ENCODE measurements around the gene BUD23. TPM values are rescaled to one million over a fixed set of nuclear protein-coding genes. Genes with fewer than 3 reads are reported as not detected.
"Not testable (repeated sequence)": the region's sequence is repeated elsewhere in the genome, so short reads cannot be mapped to it uniquely, and the experiment has no call there.

Gene BUD23
- total RNA-seq, 1 donor from 2014 or later = 81.0 TPM

DNA sequence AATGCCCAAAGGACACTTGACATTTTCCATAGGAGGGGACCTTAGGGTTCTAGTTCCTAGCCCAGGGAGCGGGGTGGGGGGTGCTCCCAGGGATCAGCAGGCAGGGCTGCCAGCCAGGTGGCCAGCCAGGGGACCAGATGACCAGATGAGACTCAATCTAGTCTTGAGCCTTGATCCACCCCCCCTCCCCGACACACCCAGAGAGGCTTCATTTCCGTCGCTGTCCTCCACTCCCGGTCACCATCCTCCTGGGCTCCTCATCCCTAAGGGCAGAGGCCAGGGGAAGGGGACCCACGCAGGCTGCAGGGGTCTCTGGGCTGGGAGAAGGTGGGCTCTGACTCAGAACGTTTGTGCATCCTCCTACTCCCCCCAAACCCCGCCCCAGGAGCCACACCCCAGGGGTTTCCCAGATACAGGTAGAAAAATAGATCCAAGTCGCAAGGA lies 35.1 kb downstream of the BUD23 start:
- DNase-seq (ENCODE audit: low read depth) = peak; percentile 18

DNA sequence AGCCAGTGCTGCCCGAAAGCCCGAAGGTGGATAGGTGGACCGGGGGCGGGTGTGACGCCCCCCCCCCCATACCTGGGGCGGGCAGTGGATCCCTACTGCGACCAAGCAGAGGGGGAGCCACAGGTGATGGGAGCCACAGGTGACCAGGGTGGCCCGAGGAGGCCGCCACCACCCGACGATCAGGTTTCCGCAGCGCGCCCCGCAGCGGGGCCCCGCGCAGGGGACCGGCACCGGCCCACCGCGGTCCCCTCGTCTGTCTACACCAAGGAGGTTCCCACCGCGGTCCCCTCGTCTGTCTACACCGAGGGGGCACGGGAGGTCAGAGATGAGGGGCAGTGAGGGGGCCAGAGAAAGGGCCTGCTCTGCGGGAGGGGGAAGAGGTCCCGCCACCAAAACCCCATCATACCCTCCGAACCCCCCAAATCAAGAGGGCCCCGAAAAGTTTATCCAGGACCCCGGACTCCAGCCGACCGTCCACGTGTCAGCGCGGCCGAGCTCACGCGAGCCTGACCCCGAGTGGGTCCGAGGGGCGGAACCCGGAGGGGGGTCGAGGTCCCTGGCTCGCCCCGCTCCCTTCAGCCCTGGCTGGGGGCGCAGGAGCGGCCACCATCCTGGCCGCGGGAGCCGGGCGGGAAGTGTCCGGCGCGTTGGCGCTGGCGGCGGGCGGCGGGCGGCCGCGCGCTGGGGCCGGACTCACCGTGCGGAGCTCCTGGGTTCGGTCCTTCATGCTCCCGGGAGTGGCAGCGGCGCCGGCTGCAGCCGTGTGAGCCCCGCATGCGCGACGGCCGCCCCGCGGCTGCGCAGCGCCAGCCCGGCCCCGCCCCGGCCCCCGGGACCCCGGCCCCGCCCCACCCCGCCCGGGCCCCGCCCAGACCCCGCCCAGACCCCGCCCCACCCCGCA lies 35.8 kb downstream of the BUD23 start, which contains the start of gene STX1A:
TSS of gene STX1A (minus strand) at position 765 of the 901 bp plus-strand sequence. CDS start at position 727, 38 bp downstream.
- DNase-seq (ENCODE audit: low read depth) = peak; percentile 81

DNA sequence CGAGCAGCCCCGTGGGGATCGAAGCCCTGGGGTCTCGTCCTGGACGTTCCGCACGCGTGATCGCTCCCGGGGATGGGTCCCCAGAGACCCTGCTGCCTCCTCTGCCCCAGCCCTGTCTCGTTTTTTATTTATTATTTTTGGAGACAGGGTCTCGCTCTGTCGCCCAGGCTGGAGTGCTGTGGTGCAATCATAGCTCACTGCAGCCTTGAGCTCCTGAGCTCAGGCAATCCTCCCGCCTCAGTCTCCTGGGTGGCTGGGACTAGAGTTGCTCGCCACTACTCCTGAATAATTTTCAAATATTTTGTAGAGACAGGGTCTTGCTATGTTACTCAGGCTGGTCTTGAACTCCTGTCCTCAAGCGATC lies 36.4 kb downstream of the BUD23 start:
- DNase-seq (ENCODE audit: low read depth) = no peak

DNA sequence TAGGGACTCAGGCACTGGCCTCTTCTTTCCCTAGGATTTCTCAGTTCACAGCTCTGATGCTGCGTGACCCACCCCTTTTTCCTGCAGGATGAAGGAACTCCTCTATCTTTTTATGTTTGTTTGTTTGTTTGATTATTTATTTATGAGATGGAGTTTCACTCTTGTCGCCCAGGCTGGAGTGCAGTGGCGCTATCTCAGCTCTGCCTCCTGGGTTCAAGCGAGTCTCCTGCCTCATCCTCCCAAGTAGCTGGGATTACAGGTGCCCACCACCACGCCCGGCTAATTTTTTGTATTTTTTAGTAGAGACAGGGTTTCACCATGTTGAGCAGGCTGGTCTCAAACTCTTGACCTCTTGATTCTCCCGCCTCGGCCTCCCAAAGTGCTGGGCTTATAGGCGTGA lies 37.0 kb downstream of the BUD23 start:
- not testable (repeated sequence) for DNase-seq (ENCODE audit: low read depth)

DNA sequence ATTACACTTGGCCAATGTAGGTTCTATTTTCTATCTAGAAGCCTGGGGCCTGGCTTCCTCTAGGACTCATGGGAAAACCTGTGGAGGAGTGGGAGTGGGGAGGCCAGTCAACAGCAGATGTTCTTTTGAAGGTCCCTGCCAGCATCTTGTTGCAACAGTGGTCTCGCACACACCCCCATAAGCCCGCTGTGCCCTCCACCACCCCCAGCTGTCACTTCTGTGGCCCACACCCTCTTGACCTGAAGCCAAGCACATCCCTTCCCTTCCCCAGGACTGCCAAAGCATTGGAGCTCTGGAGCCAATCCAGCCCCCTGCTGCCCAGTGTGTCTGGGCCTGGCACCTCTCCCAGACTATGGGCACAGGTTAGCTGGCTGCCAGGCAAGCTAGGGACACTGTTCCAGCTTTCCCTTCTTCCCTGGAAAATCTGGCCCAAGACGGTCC lies 38.0 kb downstream of the BUD23 start:
- DNase-seq (ENCODE audit: low read depth) = peak; percentile 100

DNA sequence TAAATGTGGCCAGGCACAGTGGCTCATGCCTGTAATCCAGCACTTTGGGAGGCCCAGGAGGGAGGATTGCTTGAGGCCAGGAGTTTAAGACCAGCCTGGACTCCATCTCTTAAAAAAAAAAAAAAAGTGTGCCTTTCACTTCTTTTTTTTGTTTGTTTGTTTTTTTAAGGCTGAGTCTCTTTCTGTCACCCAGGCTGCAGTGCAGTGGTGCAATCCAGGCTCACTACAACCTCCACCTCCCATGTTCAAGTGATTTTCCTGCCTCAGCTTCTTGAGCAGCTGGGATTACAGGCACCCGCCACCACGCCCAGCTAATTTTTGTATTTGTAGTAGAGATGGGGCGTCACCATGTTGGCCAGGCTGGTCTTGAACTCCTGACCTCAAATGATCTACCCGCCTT lies 38.8 kb downstream of the BUD23 start:
- not testable (repeated sequence) for DNase-seq (ENCODE audit: low read depth)

DNA sequence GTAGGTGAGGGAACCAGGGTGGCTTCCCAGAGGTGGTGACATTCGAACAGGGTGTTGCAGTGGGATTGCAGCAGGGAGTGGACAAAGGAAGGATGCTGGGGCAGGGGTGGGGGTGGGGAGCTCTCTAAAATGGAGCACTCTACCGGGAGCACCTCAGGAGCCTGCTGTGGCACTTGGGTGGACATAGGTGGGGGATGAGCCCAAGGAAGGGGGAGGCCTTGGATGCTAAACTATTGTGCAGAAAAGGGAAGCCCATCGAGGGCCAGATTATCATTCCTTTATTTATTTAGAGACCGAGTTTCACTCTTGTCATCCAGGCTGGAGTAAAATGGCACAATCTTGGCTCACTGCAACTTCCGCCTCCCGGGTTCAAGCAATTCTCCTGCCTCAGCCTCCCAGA lies 39.4 kb downstream of the BUD23 start:
- no peak for DNase-seq (ENCODE audit: low read depth)

DNA sequence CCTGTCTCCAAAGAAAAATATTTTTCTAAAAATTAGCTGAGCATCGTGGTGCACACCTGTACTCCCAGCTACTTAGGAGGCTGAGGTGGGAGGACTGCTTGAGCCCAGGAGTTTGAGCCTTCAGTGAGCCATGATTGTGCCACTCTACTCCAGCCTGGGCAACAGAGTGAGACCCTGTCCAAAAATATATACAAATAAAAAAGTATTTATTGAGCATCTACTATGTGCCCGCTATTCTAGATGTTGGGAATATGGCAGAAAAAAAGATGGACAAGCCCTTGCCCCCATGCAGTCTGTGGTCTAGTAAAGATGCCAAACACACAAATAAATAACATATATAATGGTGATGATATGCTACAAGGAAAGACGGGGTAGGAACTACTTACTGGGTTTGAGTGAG lies 40.4 kb downstream of the BUD23 start:
- no peak for DNase-seq (ENCODE audit: low read depth)

DNA sequence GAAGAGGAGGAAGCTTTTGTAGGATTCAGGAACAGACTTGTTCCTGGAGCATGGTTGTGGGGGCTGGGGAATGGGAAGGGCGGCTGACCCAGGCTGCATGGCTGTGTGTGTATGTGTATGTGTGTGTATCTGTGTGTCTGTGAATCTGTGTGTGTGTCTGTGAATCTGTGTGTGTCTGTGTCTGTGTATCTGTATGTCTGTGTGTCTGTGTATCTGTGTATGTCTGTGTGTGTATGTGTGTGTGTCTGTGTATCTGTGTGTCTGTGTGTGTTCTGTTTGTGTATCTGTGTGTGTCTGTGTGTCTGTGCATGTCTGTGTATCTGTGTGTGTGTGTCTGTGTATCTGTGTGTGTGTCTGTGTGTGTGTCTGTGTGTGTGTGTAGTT lies 42.7 kb downstream of the BUD23 start:
- DNase-seq (ENCODE audit: low read depth) = no peak

DNA sequence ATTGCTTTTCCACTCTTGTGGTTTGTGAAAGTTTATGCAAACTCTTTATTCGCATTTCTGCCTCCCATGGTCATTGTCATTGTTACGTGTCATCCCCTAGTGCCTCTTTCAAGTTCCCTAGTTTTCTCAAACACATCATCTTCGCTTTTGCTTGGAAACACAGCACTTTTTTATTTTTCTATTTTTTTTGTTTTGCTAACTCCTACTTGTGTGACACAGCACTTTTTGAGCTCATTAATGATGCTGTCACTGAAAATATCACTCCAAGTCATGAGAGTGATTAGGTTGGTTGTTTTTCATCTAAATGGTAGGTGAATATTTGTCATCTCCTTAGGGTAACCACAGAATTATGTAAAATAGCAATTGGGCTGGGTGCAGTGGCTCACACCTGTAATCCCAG lies 44.6 kb downstream of the BUD23 start:
- DNase-seq (ENCODE audit: low read depth) = no peak

DNA sequence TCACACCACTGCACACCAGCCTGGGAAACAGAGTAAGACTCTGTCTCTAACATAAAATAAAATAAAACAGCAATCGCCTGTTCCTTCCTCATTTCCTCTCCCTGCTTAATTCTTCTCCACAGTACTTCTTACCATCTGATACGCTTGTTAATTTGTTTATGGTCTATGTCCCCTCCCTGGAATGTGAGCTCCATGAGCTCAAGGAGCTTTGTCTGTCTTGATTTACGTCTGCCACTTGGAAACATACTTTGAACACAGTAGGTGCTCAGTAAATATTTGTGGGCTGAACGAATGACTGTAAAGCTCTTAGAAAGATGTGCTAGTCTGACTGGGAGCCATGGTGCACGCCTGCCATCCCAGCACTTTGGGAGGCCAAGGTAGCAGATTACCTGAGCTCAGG lies 45.2 kb downstream of the BUD23 start:
- DNase-seq (ENCODE audit: low read depth) = no peak

DNA sequence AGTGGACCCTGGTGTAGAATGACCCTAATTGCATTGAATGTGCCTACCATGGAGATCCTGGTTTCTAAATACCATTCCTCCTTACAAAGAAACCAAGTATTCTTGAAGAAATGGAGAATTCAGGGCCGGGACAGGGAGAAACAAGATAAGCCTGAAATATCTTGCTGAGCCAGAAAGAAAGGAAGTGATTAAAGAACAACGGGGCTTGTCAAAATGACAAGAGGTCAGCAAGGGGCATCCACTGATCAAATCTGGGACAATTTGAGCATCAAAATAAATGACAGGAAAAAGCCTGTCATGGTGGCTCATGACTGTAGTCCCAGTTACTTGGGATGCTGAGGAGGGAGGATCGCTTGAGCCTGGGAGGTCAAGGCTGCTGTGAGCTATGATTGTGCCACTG lies 47.1 kb downstream of the BUD23 start:
- no peak for DNase-seq (ENCODE audit: low read depth)

DNA sequence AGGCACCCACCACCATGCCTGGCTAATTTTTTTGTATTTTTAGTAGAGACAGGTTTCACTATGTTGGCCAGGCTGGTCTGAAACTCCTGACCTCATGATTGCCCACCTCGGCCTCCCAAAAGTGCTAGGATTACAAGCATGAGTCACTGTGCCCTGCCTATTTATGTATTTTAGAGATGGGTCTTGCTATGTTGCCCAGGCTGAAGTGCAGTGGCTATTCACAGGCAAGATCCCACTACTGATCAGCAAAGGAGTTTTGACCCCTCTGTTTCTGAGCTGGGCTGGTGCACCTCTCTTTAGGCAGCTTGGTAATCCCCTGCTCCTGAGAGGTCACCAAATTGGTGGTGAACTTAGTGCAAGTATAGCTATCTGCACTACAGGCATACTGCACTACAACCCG lies 49.0 kb downstream of the BUD23 start:
- no peak for DNase-seq (ENCODE audit: low read depth)

DNA sequence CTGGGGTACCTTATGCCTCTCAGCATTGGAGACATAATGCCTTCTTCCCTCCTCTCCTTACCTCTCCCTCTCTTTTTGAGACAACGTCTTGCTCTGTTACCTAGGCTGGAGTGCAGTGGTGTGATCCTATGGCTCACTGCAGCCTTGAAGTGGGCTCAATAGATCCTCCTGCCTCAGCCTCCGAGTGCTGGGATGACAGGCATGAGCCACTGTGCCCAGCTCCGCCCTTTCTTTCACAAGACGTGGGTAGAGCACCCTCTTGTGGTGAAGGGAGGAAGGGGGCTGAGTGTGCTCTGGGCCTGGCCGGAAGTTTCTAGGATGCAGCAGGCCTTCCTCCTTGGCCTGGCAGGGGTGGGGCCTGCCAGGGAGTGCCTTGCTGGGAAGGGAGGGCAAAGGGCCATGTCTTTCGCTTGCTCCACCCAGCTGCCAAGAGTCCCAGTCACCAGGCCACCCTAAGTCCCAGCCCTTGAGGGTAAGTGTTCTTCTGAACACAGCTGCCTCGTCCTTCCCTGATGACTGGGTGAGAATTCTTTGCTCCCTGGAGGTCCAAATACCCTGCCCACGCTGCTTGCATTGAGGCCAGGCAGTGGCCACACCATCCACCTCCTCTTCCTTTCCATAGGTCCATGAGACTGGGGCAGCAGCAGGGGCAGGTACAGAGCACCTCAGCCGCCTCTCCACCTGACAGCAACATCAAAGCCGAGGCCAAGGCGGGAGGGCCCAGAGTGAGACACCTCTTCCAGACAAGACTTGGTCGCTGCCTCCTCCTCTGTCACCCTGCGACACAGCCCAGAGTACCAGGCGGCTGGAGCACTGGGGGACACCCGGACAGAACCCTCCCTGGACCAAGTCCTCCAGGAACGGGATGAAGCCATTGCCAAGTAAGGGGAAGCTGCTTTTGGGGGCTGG lies 51.5 kb downstream of the BUD23 start:
- DNase-seq (ENCODE audit: low read depth) = peak; percentile 91

DNA sequence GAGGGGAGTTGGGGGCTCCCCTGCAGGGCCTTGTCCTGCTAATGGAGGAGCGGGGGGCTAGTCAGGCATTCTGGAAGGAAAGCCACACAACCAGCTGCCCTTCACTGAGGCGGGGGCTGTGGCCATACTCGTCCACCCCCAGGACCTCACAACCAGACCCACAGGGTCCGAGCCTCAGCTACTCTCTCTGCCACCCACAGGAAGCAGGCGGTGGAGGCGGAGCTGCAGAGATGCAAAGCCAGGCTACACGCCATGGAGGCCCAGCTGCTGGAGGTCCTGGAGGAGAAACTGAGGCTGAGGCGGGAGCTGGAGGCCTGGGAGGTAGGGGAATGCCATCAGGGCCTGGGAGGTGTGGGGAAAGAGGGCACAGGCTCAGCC lies 52.1 kb downstream of the BUD23 start:
- DNase-seq (ENCODE audit: low read depth) = no peak

DNA sequence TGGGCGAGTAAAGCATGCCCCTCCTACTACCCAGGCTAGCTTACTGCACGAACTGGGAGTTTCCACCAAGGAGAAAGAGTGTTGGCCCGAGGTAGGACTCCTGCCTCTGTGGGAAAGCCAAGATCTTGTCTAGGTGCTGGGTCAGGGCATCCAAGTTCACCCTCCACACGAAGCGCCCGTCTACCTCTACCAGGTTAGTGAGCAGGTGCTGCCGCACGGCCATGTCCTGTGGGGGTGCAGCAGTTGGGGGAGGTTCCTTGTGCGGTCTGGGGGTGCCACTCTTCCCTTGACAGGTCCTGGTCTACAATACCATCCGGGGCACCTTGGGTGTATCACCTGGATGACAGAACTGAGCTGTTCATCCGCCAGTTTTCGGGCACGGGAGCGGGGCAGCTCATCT lies 53.5 kb downstream of the BUD23 start:
- no peak for DNase-seq (ENCODE audit: low read depth)

DNA sequence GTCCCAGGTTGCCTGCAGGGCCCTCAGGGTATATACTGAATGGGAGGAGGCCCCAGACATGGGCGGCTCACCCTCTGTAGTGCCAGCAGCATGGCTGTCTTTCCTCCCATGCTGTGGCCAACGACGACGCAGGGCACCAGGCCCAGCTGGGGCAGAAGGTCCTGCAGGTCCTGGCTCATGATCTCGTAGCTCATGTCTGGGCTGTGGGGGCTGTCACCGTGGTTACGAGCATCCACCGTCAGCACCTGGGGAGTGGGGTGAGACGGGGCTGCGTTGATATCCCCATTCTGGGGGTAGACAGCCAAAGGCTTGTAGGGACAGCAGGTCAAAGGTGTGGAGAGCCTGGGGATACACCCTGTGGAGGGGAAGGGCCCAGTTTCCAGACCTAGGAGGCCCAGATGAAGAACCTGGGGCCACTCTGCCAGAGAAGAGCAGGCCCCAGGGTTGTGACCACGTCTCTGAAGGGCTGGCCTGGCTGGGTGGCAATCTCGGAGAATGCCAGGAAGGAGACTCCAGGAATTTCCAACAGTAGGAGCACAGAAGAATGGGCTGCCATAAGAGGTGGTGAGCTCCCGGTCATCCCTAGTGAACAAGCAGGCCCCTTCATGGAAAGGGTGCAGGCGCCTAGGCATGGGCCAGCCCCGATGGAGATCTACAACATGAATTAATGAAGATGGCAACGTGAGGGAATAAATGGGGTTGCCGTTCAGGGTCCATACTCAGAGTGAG lies 54.3 kb downstream of the BUD23 start:
- no peak for DNase-seq (ENCODE audit: low read depth)

DNA sequence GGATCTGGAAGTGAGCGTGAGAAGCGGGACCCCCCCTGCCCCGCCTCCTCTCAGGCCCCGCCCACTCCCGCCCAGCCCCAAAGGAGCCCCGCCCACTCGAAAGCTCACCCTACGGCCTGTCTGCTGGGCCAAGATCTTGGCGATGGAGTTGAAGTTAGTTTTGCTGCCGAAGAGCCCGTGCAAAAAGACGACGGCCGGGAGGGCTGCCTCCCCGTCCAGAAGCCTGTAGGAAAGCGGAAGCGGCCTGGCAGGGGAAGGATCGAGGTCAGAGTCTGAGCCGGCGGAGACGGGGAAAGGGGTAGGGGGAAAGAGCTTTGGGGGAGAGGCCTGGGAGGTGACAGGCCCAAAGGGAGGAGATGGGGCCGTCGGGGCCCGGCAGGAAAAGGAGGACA lies 54.8 kb downstream of the BUD23 start:
- peak; percentile 63 for DNase-seq (ENCODE audit: low read depth)

DNA sequence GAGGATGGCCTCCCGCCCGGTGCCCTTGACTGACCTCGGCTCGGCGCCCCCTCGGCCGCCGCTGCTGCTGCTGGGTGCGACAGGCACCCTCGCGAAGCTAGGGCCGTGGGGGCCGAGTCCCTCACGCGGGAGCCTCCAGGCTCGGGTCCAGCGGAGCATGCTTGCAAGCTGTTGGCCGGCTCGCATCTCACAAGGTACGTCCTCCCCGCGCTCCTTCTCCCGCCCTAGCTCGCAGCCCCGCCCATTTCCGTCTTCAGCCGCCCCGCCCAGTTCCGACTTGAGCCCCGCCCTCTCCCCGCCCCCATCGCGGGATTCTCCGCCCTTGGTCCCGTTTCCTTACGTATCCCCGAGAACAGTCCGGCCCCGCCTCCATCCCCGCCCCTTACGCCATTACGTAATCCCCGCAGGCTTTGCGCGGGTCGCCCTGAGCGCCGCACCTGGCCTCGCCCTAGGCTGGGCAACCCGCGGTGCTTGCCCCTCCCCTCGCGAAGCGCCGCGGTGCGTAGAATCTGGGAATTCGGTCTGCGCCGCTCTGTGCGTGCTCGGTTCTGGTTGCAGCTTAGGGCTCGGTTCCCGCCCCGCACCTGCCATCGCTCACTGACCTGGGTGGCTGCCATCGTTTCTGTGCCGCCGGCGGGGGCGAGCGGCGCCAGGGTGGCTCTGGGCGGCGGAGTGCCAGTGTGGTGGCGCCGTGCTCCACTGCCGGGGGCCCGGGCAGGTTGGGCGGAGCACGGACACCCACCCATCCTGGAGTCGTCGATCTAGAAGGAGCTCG lies 55.4 kb downstream of the BUD23 start, which contains the start of gene ABHD11:
TSS of gene ABHD11 (minus strand) at position 191 of the 775 bp plus-strand sequence. CDS start at position 159, 32 bp downstream.
- peak; percentile 97 for DNase-seq (ENCODE audit: low read depth)

DNA sequence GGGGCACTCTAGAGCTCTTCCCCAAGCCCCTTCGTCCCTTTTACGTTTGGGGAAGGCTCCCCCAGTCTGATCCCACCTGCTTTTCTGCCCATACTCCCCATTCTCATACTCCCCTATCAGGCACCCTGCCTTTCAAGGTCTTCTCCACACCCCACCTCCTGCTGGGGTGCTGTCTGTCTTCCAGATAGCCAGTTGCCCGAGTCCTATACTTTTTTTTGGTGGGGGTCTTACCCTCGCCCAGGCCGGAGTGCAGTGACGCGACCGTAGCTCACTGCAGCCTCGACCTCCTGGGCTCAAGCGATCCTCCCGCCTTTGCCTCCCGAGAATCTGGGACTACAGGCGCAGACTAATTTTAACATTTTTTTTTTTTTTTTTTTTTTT lies 56.0 kb downstream of the BUD23 start:
- no peak for DNase-seq (ENCODE audit: low read depth)

DNA sequence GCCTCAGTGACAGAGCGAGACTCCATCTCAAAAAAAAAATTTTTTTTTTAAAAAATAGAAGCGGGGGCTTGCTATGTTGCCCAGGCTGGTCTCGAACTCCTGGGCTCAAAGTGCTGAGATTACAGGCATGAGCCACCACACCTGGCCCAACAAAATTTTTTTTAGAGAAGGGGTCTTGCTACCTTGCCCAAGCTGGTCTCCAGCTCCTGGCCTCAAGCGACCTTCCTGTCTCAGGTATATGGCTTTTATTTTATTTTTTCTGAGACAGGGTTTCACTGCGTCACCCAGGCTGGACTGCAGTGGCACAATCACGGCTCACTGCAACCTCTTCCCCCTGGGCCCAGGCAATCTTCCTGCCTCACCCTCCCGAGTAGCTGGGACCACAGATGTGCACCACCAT lies 56.8 kb downstream of the BUD23 start:
- no peak for DNase-seq (ENCODE audit: low read depth)
